HepG2 (cell line): ENCODE results near the gene FASTK. TPM values are rescaled to one million over a fixed set of nuclear protein-coding genes. Genes with fewer than 3 reads are reported as not detected.

Experiments
- ELK4 ChIP-seq: sonication (generic); formaldehyde crosslinking; IDR thresholded peaks from 2 replicates; pipeline ENCODE4 v1.9.0; 2021; ENCODE audit warnings: missing genetic modification reagents, borderline replicate concordance
- KIAA2018 ChIP-seq: sonication (generic); formaldehyde crosslinking; IDR thresholded peaks from 2 replicates; pipeline ENCODE4 v1.5.0; 2020; ENCODE audit warnings: mild to moderate bottlenecking, missing genetic modification reagents, borderline replicate concordance
- KLF9 ChIP-seq: IDR thresholded peaks from 2 replicates; pipeline ENCODE4 v1.6.1; 2016; ENCODE audit warnings: low read depth
- SALL1 ChIP-seq: sonication (generic); formaldehyde crosslinking; IDR thresholded peaks from 2 replicates; pipeline ENCODE4 v1.8.0; 2022; ENCODE audit warnings: mild to moderate bottlenecking, missing genetic modification reagents
- THAP11 ChIP-seq: IDR thresholded peaks from 2 replicates; pipeline ENCODE4 v1.6.1; 2016; ENCODE audit warnings: missing biosample characterization, missing genetic modification reagents
- ZNF12 ChIP-seq: sonication (generic); formaldehyde crosslinking; IDR thresholded peaks from 2 replicates; pipeline ENCODE4 v1.5.0; 2020; ENCODE audit warnings: missing genetic modification reagents
- ZNF550 ChIP-seq: sonication (generic); formaldehyde crosslinking; IDR thresholded peaks from 2 replicates; pipeline ENCODE4 v1.4.0; 2020; ENCODE audit warnings: mild to moderate bottlenecking, missing genetic modification reagents, borderline replicate concordance
- polyA plus RNA-seq, 8 experiments: library from polyadenylated mRNA; depleted of rRNA in 3 of 8; stranded (reverse) in 7 of 8; unstranded in 1 of 8; fragments of >200 nt; fragmentation: Illumina TruSeq in 4 of 8; extraction: Trizol in 4 of 8; gene quantifications; 2 replicates each; pipeline versions ENCODE4 v1.2.1 to v1.2.3, GENCODE V29; 2011 to 2016; ENCODE audit warnings: low read depth in 4 of 8, missing spikeins in 1 of 8, mixed read lengths in 1 of 8; ENCODE audit not compliant: insufficient read depth in 1 of 8
- total RNA-seq, 5 experiments: library from RNA; depleted of rRNA; stranded (reverse); fragments of >200 nt; fragmentation: Illumina TruSeq; extraction: Trizol; gene quantifications; 2 replicates each; pipeline ENCODE4 v1.2.3, GENCODE V29; 2016; ENCODE audit warnings: low read depth in 1 of 5
- TF ChIP-seq, protein P1 (sequence below): sonication (generic); formaldehyde crosslinking; IDR thresholded peaks from 2 replicates; pipeline ENCODE4 v1.4.0; 2020; ENCODE audit warnings: missing genetic modification reagents
- TF ChIP-seq, protein P2 (sequence below): sonication (generic); formaldehyde crosslinking; IDR thresholded peaks from 2 replicates; pipeline ENCODE4 v1.5.0; 2020; ENCODE audit warnings: missing genetic modification reagents, mild to moderate bottlenecking, borderline replicate concordance
- TF ChIP-seq, protein P3 (sequence below): IDR thresholded peaks from 2 replicates; pipeline ENCODE4 v1.6.1; 2016; ENCODE audit warnings: missing biosample characterization, missing genetic modification reagents, low read depth

The FASTK gene
- total and polyA plus RNA-seq, 2 of the 13 experiments (the other 11 are each of a cell fraction or from before 2014, with no cell fraction given): 52.9 to 55.7 TPM

- TF ChIP-seq, protein P1, sequence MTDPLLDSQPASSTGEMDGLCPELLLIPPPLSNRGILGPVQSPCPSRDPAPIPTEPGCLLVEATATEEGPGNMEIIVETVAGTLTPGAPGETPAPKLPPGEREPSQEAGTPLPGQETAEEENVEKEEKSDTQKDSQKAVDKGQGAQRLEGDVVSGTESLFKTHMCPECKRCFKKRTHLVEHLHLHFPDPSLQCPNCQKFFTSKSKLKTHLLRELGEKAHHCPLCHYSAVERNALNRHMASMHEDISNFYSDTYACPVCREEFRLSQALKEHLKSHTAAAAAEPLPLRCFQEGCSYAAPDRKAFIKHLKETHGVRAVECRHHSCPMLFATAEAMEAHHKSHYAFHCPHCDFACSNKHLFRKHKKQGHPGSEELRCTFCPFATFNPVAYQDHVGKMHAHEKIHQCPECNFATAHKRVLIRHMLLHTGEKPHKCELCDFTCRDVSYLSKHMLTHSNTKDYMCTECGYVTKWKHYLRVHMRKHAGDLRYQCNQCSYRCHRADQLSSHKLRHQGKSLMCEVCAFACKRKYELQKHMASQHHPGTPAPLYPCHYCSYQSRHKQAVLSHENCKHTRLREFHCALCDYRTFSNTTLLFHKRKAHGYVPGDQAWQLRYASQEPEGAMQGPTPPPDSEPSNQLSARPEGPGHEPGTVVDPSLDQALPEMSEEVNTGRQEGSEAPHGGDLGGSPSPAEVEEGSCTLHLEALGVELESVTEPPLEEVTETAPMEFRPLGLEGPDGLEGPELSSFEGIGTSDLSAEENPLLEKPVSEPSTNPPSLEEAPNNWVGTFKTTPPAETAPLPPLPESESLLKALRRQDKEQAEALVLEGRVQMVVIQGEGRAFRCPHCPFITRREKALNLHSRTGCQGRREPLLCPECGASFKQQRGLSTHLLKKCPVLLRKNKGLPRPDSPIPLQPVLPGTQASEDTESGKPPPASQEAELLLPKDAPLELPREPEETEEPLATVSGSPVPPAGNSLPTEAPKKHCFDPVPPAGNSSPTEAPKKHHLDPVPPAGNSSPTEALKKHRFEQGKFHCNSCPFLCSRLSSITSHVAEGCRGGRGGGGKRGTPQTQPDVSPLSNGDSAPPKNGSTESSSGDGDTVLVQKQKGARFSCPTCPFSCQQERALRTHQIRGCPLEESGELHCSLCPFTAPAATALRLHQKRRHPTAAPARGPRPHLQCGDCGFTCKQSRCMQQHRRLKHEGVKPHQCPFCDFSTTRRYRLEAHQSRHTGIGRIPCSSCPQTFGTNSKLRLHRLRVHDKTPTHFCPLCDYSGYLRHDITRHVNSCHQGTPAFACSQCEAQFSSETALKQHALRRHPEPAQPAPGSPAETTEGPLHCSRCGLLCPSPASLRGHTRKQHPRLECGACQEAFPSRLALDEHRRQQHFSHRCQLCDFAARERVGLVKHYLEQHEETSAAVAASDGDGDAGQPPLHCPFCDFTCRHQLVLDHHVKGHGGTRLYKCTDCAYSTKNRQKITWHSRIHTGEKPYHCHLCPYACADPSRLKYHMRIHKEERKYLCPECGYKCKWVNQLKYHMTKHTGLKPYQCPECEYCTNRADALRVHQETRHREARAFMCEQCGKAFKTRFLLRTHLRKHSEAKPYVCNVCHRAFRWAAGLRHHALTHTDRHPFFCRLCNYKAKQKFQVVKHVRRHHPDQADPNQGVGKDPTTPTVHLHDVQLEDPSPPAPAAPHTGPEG (CRISPR knock-in tag): no peak
- TF ChIP-seq ZNF550: no peak
- peak; percentile 76; the same call in 1 of the 2 replicates for TF ChIP-seq THAP11 (CRISPR knock-in tag)
- TF ChIP-seq ELK4 (CRISPR knock-in tag): no peak
- TF ChIP-seq ZNF12 (CRISPR knock-in tag): no peak
- no peak for TF ChIP-seq KIAA2018 (CRISPR knock-in tag)
- TF ChIP-seq, protein P2, sequence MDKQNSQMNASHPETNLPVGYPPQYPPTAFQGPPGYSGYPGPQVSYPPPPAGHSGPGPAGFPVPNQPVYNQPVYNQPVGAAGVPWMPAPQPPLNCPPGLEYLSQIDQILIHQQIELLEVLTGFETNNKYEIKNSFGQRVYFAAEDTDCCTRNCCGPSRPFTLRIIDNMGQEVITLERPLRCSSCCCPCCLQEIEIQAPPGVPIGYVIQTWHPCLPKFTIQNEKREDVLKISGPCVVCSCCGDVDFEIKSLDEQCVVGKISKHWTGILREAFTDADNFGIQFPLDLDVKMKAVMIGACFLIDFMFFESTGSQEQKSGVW (CRISPR knock-in tag): no peak
- peak; percentile 46 for TF ChIP-seq SALL1 (CRISPR knock-in tag)
- TF ChIP-seq, protein P3, sequence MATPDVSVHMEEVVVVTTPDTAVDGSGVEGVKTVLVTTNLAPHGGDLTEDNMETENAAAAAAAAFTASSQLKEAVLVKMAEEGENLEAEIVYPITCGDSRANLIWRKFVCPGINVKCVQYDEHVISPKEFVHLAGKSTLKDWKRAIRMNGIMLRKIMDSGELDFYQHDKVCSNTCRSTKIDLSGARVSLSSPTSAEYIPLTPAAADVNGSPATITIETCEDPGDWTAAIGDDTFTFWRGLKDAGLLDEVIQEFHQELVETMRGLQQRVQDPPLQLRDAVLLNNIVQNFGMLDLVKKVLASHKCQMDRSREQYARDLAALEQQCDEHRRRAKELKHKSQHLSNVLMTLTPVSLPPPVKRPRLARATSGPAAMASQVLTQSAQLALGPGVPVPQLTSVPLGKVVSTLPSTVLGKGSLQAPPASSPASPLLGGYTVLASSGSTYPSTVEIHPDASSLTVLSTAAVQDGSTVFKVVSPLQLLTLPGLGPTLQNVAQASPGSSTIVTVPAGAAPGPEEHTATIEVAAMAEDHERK (CRISPR knock-in tag): peak; percentile 81; the same call in 1 of the 2 replicates
- no peak for TF ChIP-seq KLF9 (CRISPR knock-in tag)
These were observed 21.1 kb downstream of the FASTK start, which contains the start of gene SLC4A2 (continued) for GRCh38 chr7:151059367-151060112.
